Measurements from ENCODE around the gene GAS7.
"Not testable (repeated sequence)": the region's sequence is repeated elsewhere in the genome, so short reads cannot be mapped to it uniquely, and the experiment has no call there.

Gene GAS7

DNA sequence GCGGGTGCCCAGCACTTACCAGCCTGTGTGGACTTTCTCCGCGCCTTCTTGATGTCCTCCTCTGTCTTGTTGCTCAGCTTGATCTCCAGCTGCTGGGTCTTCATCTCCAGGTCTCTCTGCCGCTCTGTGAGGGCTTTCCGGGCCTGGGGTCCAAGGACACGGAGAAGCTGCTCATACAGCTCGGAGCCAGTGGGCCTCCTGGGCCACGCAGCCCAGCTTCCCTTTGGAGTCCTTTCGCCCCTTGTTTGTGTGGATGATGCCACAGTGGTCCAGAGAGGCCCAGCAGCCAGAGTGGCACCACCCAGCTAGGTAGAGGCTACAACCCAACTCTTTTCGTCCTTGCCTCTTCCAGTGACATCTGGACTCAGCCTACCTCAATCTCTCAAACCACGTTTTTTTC lies 272.9 kb downstream of the GAS7 start:
- no peak overlapping the region for H3K27ac ChIP-seq (replicated peaks)
- H3K27me3 ChIP-seq (ENCODE audit: insufficient read depth, poor library complexity, severe bottlenecking) = no peaks in the 10 kb centered on the region
- no peak for DNase-seq (ENCODE audit: low read depth in 1 of 2, low spot score in 1 of 2)
- TF ChIP-seq SPI1 (IDR thresholded peaks at IDR 0.05; ENCODE audit: borderline replicate concordance, low read depth) (no peak), POLR2AphosphoS5 (IDR thresholded peaks at IDR 0.05; ENCODE audit: low read depth) (no peak), GABPA (IDR thresholded peaks at IDR 0.05; ENCODE audit: low read depth) (no peak)
- TF ChIP-seq, protein P1, sequence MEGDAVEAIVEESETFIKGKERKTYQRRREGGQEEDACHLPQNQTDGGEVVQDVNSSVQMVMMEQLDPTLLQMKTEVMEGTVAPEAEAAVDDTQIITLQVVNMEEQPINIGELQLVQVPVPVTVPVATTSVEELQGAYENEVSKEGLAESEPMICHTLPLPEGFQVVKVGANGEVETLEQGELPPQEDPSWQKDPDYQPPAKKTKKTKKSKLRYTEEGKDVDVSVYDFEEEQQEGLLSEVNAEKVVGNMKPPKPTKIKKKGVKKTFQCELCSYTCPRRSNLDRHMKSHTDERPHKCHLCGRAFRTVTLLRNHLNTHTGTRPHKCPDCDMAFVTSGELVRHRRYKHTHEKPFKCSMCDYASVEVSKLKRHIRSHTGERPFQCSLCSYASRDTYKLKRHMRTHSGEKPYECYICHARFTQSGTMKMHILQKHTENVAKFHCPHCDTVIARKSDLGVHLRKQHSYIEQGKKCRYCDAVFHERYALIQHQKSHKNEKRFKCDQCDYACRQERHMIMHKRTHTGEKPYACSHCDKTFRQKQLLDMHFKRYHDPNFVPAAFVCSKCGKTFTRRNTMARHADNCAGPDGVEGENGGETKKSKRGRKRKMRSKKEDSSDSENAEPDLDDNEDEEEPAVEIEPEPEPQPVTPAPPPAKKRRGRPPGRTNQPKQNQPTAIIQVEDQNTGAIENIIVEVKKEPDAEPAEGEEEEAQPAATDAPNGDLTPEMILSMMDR (IDR thresholded peaks at IDR 0.05; ENCODE audit: insufficient read depth, low read length) = no peak
- TF ChIP-seq, protein P2, sequence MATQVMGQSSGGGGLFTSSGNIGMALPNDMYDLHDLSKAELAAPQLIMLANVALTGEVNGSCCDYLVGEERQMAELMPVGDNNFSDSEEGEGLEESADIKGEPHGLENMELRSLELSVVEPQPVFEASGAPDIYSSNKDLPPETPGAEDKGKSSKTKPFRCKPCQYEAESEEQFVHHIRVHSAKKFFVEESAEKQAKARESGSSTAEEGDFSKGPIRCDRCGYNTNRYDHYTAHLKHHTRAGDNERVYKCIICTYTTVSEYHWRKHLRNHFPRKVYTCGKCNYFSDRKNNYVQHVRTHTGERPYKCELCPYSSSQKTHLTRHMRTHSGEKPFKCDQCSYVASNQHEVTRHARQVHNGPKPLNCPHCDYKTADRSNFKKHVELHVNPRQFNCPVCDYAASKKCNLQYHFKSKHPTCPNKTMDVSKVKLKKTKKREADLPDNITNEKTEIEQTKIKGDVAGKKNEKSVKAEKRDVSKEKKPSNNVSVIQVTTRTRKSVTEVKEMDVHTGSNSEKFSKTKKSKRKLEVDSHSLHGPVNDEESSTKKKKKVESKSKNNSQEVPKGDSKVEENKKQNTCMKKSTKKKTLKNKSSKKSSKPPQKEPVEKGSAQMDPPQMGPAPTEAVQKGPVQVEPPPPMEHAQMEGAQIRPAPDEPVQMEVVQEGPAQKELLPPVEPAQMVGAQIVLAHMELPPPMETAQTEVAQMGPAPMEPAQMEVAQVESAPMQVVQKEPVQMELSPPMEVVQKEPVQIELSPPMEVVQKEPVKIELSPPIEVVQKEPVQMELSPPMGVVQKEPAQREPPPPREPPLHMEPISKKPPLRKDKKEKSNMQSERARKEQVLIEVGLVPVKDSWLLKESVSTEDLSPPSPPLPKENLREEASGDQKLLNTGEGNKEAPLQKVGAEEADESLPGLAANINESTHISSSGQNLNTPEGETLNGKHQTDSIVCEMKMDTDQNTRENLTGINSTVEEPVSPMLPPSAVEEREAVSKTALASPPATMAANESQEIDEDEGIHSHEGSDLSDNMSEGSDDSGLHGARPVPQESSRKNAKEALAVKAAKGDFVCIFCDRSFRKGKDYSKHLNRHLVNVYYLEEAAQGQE (IDR thresholded peaks at IDR 0.05; ENCODE audit: insufficient replicate concordance, low read depth) = no peak
- H3K4me3 ChIP-seq (replicated peaks; ENCODE audit: insufficient read depth, low read length) = no peak overlapping the region

DNA sequence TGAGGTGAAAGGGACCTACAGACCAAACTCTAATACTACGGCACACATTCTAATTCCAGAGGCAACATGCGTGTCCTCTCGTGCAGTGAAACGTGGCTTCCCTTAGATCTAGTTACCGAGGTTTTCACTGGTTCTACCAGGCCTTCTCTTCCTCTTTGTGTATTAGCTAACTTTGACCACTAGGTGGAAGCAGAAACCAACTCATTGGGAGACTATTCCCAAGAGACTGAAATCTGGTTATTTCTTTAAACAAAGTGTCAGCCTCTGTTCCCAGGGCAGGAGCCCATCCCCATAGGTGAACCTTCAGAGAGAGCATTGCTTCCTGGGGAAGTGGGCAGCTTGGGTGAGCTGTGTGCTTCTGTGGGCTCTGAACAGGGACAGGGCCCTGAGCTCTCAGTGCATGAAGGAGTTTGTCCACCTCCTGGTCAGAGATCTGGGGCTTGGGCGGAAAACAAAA lies 273.6 kb downstream of the GAS7 start:
- TF ChIP-seq, protein P2 (IDR thresholded peaks at IDR 0.05; ENCODE audit: insufficient replicate concordance, low read depth) = no peak
- TF ChIP-seq SPI1 (IDR thresholded peaks at IDR 0.05; ENCODE audit: borderline replicate concordance, low read depth) = peak; percentile 48; the same call in 1 of the 2 replicates
- TF ChIP-seq, protein P1 (IDR thresholded peaks at IDR 0.05; ENCODE audit: insufficient read depth, low read length) = peak; percentile 21
- Histone ChIP-seq H3K27me3 (ENCODE audit: insufficient read depth, poor library complexity, severe bottlenecking) (no peaks in the 10 kb centered on the region), H3K27ac (replicated peaks) (no peak overlapping the region), H3K4me3 (replicated peaks; ENCODE audit: insufficient read depth, low read length) (no peak overlapping the region)
- peak; percentile 18 to 37 for DNase-seq (ENCODE audit: low read depth in 1 of 2, low spot score in 1 of 2)

DNA sequence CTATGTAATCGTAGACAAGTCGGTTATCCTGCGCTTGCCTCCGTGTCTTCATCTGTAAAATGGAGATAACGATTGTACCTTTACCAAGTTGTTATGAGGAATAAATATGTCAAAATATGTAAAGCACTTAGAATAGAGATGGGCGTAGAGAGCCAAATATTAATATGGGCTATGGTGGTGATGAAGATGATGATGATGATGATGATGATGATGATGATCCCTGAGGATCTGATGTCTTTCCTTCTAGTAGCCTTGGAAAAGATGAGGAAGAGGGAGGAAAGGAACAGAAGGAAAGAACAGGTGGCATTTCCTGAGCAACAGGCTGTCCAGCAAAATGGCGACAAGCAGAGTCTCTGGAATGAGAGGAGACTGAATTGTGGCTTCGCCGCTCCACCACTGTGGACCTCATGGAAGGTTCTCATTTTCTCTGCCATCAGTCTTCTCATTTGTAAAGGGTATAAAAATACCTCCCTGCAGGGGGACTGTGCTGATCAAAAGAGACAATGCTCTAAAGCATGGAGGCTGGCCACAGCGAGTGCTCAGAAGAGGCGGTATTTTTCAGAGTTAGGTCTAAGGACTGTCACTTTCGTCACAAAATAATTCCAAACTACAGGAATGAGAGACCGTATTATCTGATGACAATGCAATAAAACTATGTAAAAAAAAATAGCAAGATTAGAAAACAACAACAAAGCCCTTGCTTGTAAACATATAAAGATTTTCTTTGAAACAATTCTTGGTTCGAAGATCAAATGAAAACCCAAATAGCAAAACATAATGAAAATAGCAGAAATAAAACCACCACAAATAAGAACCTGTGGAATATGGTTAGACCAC lies 276.2 kb downstream of the GAS7 start:
- H3K27ac ChIP-seq (replicated peaks) = no peak overlapping the region
- TF ChIP-seq, protein P2 (IDR thresholded peaks at IDR 0.05; ENCODE audit: insufficient replicate concordance, low read depth) = no peak
- TF ChIP-seq SPI1 (IDR thresholded peaks at IDR 0.05; ENCODE audit: borderline replicate concordance, low read depth) = no peak
- TF ChIP-seq GABPA (IDR thresholded peaks at IDR 0.05; ENCODE audit: low read depth) = no peak
- TF ChIP-seq POLR2AphosphoS5 (IDR thresholded peaks at IDR 0.05; ENCODE audit: low read depth) = no peak
- TF ChIP-seq, protein P1 (IDR thresholded peaks at IDR 0.05; ENCODE audit: insufficient read depth, low read length) = no peak
- H3K27me3 ChIP-seq (ENCODE audit: insufficient read depth, poor library complexity, severe bottlenecking) = no peaks in the 10 kb centered on the region
- H3K4me3 ChIP-seq (replicated peaks; ENCODE audit: insufficient read depth, low read length) = no peak overlapping the region
- no peak for DNase-seq (ENCODE audit: low read depth in 1 of 2, low spot score in 1 of 2)

DNA sequence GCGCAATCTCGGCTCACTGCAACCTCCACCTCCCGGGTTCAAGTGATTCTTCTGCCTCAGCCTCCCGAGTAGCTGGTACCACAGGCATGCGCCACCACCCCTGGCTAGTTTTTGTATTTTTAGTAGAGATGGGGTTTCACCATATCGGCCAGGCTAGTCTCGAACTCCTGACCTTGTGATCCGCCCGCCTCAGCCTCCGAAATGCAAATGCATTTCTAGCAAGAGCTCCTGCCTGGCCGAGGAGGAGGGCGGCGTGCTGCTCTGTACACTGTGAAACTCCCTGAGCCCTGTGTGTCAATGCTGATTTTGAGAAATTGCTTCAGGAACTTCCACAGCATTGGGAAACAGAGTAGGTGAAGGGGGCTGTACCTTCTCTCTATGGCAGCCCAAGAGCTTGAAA lies 277.2 kb downstream of the GAS7 start:
- not testable (repeated sequence) for H3K27ac ChIP-seq (replicated peaks); DNase-seq (ENCODE audit: low read depth in 1 of 2, low spot score in 1 of 2)

More for the DNA sequence above, 277.2 kb downstream of the GAS7 start:
- not testable (repeated sequence) for H3K27me3 ChIP-seq (ENCODE audit: insufficient read depth, poor library complexity, severe bottlenecking); H3K4me3 ChIP-seq (replicated peaks; ENCODE audit: insufficient read depth, low read length)
